Placental epithelial cell (primary cell): ENCODE results near the gene FOS. TPM values are rescaled to one million over a fixed set of nuclear protein-coding genes. Genes with fewer than 3 reads are reported as not detected.

Experiments used
- small RNA-seq: library from RNA; depleted of rRNA; stranded (forward); fragments of <200 nt; gene quantifications from one replicate; pipeline ENCODE3, GENCODE V24; 2012
- total RNA-seq: library from RNA; depleted of rRNA; stranded (reverse); fragments of >200 nt; gene quantifications from 2 replicates; pipeline ENCODE4 v1.2.3, GENCODE V29; 2012

FOS gene
- 195 and 1,041 TPM in 2 replicates for total RNA-seq

DNA sequence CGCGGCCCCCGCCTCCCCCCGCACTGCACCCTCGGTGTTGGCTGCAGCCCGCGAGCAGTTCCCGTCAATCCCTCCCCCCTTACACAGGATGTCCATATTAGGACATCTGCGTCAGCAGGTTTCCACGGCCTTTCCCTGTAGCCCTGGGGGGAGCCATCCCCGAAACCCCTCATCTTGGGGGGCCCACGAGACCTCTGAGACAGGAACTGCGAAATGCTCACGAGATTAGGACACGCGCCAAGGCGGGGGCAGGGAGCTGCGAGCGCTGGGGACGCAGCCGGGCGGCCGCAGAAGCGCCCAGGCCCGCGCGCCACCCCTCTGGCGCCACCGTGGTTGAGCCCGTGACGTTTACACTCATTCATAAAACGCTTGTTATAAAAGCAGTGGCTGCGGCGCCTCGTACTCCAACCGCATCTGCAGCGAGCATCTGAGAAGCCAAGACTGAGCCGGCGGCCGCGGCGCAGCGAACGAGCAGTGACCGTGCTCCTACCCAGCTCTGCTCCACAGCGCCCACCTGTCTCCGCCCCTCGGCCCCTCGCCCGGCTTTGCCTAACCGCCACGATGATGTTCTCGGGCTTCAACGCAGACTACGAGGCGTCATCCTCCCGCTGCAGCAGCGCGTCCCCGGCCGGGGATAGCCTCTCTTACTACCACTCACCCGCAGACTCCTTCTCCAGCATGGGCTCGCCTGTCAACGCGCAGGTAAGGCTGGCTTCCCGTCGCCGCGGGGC, at the start of gene FOS:
Gene FOS (plus strand): TSS at position 407 of the 731 bp plus-strand sequence. CDS start 155 bp downstream, at position 562.

Small RNA genes within 50 kb of the gene (small RNA-seq; reads per million reads assigned to genes)
- gene RF00004 = 0.09 reads per million

Other genes starting within 250 kb of the FOS start
- 15.7 and 18.5 TPM in 2 replicates for gene MLH3, start 227.4 kb upstream of the FOS start, total RNA-seq
- gene ACYP1, start 214.8 kb upstream of the FOS start, total RNA-seq = 2.4 and 2.9 TPM in 2 replicates
- under 0.01 and 1.1 TPM in 2 replicates for gene ZC2HC1C, start 209.2 kb upstream of the FOS start, total RNA-seq
- gene NEK9, start 151.8 kb upstream of the FOS start, total RNA-seq = 39.1 and 41.6 TPM in 2 replicates
- gene TMED10, start 102.2 kb upstream of the FOS start, total RNA-seq = 303 and 458 TPM in 2 replicates
- gene JDP2, start 149.2 kb downstream of the FOS start, total RNA-seq = 47.9 and 64.7 TPM in 2 replicates
- 7.5 and 7.7 TPM in 2 replicates for gene BATF, start 243.6 kb downstream of the FOS start, total RNA-seq